ENCODE measurements around the gene IL5. TPM values are rescaled to one million over a fixed set of nuclear protein-coding genes. Genes with fewer than 3 reads are reported as not detected.

The IL5 gene
- polyA plus RNA-seq, 1 donor (not counting 4 experiments of a cell fraction or from before 2014, with no cell fraction given) = not detected

DNA sequence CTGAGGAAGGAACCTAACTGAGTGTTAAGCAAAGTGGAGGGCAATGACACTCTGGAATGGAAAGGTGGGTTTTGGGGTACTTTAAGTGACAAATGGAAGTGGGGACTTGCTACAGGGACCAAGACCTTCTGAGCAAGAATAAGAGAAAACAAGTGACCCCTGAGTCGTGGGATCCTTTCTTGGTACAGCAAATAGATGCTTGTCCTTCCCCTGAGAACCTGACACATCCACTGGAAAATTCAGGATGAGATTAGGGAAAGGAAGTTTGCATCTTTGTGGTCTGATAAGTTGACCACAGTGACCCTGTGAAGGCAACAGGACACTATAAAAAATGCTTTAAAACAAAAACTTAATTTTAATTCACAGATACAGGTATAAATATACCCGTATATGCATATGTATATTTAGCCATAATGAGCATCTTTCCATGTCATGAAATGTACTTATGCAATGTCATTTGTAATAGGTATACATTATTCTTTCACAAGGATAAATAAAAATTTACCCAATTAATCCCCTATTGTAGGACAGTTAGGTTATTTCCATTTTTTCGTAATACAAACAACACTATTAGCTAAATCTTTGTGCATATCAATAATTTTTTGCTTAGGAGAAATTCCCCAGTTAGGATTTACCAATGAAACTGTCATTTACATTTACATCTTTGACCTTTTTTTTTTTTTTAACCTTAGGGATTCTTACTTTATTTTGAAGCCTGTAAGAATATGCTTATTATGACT is 50.8 kb downstream of the IL5 start:
- no peak for FAIRE-seq
- H3K4me1 ChIP-seq (ENCODE audit: control insufficient read depth, extremely low read depth, insufficient read depth, low read length) = peaks cover 39% of the 10 kb centered on the region
- no peaks in the 10 kb centered on the region for H3K27me3 ChIP-seq (ENCODE audit: control insufficient read depth, extremely low read depth, insufficient read depth, low read length)
- H3K9me3 ChIP-seq (ENCODE audit: control insufficient read depth, low read depth, low read length) = no peaks in the 10 kb centered on the region
- H3K27ac ChIP-seq (ENCODE audit: control insufficient read depth, insufficient read depth, low read length) = no peak overlapping the region
- H3K36me3 ChIP-seq (ENCODE audit: control insufficient read depth in 2 of 2, extremely low read depth in 1 of 2, insufficient read depth in 2 of 2, low read length in 2 of 2) = peaks cover 2 to 4% of the 10 kb centered on the region in 2 experiments
- dilution Hi-C loops (cut with MboI; ENCODE audit: extremely low pct_ligation_motif_present, low sequenced_read_pairs) = no loop called here
- no peaks in the 10 kb centered on the region for H3K9me1 ChIP-seq (ENCODE audit: control insufficient read depth, extremely low read depth, insufficient read depth, low read length)
- H3K9ac ChIP-seq (ENCODE audit: control insufficient read depth, extremely low read depth, insufficient read depth, low read length) = no peak overlapping the region
- no peak for TF ChIP-seq EZH2 (IDR thresholded peaks at IDR 0.05; ENCODE audit: low read length)
- TF ChIP-seq, protein P1, sequence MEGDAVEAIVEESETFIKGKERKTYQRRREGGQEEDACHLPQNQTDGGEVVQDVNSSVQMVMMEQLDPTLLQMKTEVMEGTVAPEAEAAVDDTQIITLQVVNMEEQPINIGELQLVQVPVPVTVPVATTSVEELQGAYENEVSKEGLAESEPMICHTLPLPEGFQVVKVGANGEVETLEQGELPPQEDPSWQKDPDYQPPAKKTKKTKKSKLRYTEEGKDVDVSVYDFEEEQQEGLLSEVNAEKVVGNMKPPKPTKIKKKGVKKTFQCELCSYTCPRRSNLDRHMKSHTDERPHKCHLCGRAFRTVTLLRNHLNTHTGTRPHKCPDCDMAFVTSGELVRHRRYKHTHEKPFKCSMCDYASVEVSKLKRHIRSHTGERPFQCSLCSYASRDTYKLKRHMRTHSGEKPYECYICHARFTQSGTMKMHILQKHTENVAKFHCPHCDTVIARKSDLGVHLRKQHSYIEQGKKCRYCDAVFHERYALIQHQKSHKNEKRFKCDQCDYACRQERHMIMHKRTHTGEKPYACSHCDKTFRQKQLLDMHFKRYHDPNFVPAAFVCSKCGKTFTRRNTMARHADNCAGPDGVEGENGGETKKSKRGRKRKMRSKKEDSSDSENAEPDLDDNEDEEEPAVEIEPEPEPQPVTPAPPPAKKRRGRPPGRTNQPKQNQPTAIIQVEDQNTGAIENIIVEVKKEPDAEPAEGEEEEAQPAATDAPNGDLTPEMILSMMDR (optimal IDR thresholded peaks at IDR 0.05 in 1 of 3, IDR thresholded peaks at IDR 0.05 in 1 of 3, conservative IDR thresholded peaks at IDR 0.05 in 1 of 3; ENCODE audit: extremely low read depth in 1 of 3, insufficient read depth in 2 of 3, low read length in 3 of 3) = no peak
- no peaks in the 10 kb centered on the region for H4K20me1 ChIP-seq (ENCODE audit: control insufficient read depth, extremely low read depth, insufficient read depth, low read length)
- H3K4me2 ChIP-seq (ENCODE audit: control insufficient read depth, extremely low read depth, insufficient read depth, low read depth, low read length) = no peak overlapping the region
- DNase-seq (ENCODE audit: low read depth, low spot score) = no peak
- peaks cover 16% of the 10 kb centered on the region for H3K79me2 ChIP-seq (ENCODE audit: control insufficient read depth, insufficient read depth, low read length)
- H3K4me3 ChIP-seq (ENCODE audit: control insufficient read depth in 2 of 3, extremely low read depth in 1 of 3, insufficient read depth in 2 of 3, low read depth in 1 of 3, low read length in 3 of 3) = no peak overlapping the region
- H2AFZ ChIP-seq (ENCODE audit: control insufficient read depth, low read length) = no peak overlapping the region

Other genes with a start within 250 kb of the IL5 start
- gene SLC22A4, start 249.1 kb downstream of the IL5 start, polyA plus RNA-seq = 1.00 to 1.5 TPM (median 1.4 TPM) in 3 replicates
- gene SLC22A5, start 173.8 kb downstream of the IL5 start, polyA plus RNA-seq = 14.8 to 23.0 TPM (median 21.5 TPM) in 3 replicates
- 3.7 to 16.4 TPM (median 6.2 TPM) in 3 replicates for gene IRF1, start 52.7 kb downstream of the IL5 start, polyA plus RNA-seq
- 14.8 to 26.3 TPM (median 18.2 TPM) in 3 replicates for gene RAD50, start 13.5 kb upstream of the IL5 start, polyA plus RNA-seq
- gene IL13, start 114.7 kb upstream of the IL5 start, polyA plus RNA-seq = not detected in 3 replicates
- gene IL4, start 130.5 kb upstream of the IL5 start, polyA plus RNA-seq = not detected in 3 replicates
- gene KIF3A, start 194.0 kb upstream of the IL5 start, polyA plus RNA-seq = 7.0 to 15.4 TPM (median 8.6 TPM) in 3 replicates
- 0.05 to 0.14 TPM in 2 of 3 replicates, not detected in the other for gene CCNI2, start 203.9 kb upstream of the IL5 start, polyA plus RNA-seq
- 41.6 to 50.2 TPM (median 46.4 TPM) in 3 replicates for gene SEPTIN8, start 233.7 kb upstream of the IL5 start, polyA plus RNA-seq